ENCODE measurements around the gene LGI1.

The LGI1 gene

DNA sequence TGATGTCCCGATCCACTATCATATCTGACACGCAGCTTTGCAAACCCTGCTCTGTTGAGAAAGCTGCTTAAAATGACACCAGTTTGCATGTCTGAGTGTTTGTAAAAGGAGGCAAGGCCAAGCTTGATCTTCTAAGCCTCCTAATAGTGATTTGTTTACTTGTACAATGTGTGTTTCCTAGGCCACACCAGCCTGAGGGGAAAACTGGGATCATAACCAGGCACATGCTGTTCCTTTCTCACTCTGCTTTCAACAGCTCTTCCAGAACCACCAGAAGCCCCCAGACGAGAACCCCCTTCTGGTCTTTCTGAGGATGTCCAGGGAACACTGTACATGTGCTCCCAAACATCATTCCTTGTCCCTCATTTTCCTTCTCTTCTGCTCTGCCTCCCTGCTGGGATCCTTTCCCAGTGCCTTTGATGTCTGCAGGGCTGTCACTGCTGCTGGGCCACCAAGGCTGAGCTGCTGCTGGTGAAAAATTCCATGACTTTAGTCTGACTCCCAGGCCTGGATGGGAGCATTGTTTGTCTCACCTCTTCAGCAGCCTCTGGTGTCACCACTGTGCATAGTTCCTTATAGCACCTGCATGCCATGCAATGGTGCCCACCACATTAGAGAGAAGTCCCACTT, 4.0 kb upstream of the LGI1 start:
- DNase-seq (ENCODE audit: low read depth) = no peak

DNA sequence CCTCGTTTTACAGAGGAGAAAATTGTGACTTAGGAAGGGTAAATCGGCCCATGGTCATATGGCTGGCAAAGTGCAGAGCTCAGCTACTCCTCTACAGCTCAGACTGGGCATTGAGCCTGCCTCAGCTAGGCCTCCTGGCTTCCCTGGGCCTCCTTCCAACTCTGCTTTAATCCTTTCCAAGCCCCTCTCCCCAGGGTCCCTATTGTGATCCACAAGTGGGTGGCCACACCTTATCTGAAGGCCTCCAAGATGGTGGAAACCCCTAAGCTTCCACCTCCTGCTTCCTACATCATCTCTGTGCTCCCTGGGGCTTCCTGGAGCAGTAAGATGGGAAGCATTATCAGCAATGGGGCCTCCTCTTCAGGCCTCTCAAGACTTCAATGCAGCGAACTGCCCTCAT, 3.0 kb upstream of the LGI1 start:
- no peak for DNase-seq (ENCODE audit: low read depth)
- no peak overlapping the region for H3K4me3 ChIP-seq (ENCODE audit: low read depth, low read length)

More for the DNA sequence above, 4.0 kb upstream of the LGI1 start:
- no peak overlapping the region for H3K4me3 ChIP-seq (ENCODE audit: low read depth, low read length)

- H3K4me3 ChIP-seq (ENCODE audit: low read depth, low read length) = no peak overlapping the region
- no peak for DNase-seq (ENCODE audit: low read depth)
Measured at GRCh38 chr10:93755443-93756116, 2.2 kb upstream of the LGI1 start.

- DNase-seq (ENCODE audit: low read depth) = no peak
- H3K4me3 ChIP-seq (ENCODE audit: low read depth, low read length) = no peak overlapping the region
Measured at GRCh38 chr10:93756118-93756517, 1.6 kb upstream of the LGI1 start.

- DNase-seq (ENCODE audit: low read depth) = no peak
- H3K4me3 ChIP-seq (ENCODE audit: low read depth, low read length) = no peak overlapping the region
Measured at GRCh38 chr10:93757136-93757535, 600 bp upstream of the LGI1 start.

GRCh38 chr10:93758508-93758885, 761 bp downstream of the LGI1 start:
- DNase-seq (ENCODE audit: low read depth) = no peak
- H3K4me3 ChIP-seq (ENCODE audit: low read depth, low read length) = no peak overlapping the region

GRCh38 chr10:93758891-93759410, 1.2 kb downstream of the LGI1 start:
- DNase-seq (ENCODE audit: low read depth) = no peak

GRCh38 chr10:93760490-93760889, 2.8 kb downstream of the LGI1 start:
- H3K4me3 ChIP-seq (ENCODE audit: low read depth, low read length) = no peak overlapping the region
- DNase-seq (ENCODE audit: low read depth) = no peak

More at GRCh38 chr10:93758891-93759410, 1.2 kb downstream of the LGI1 start:
- no peak overlapping the region for H3K4me3 ChIP-seq (ENCODE audit: low read depth, low read length)

DNA sequence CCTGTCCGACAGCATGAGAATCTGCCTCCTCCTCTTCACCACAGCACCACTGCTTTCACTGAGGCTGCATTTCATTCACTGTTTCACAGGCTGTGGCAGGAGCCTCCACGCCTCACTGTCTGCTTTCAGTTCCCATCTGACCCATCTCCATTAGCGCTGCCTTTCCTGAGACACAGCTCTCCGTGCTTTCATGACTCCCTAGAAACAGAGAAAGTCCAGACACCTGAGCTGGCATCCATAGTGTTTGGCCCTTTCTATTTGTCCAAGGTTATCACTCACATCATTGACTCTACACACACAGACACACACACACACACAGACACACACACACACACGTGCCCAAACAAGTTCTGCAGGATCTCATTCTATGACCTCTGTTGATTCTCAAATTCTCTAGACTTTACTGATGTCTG, 5.2 kb downstream of the LGI1 start:
- no peak overlapping the region for H3K4me3 ChIP-seq (ENCODE audit: low read depth, low read length)
- DNase-seq (ENCODE audit: low read depth) = no peak

- no peak overlapping the region for H3K4me3 ChIP-seq (ENCODE audit: low read depth, low read length)
- DNase-seq (ENCODE audit: low read depth) = no peak
Measured at GRCh38 chr10:93766918-93767317, 9.2 kb downstream of the LGI1 start.

- no peak overlapping the region for H3K4me3 ChIP-seq (ENCODE audit: low read depth, low read length)
- DNase-seq (ENCODE audit: low read depth) = no peak
Measured at GRCh38 chr10:93767724-93768399, 10.1 kb downstream of the LGI1 start.

GRCh38 chr10:93768892-93769291, 11.2 kb downstream of the LGI1 start:
- H3K4me3 ChIP-seq (ENCODE audit: low read depth, low read length) = no peak overlapping the region
- no peak for DNase-seq (ENCODE audit: low read depth)

DNA sequence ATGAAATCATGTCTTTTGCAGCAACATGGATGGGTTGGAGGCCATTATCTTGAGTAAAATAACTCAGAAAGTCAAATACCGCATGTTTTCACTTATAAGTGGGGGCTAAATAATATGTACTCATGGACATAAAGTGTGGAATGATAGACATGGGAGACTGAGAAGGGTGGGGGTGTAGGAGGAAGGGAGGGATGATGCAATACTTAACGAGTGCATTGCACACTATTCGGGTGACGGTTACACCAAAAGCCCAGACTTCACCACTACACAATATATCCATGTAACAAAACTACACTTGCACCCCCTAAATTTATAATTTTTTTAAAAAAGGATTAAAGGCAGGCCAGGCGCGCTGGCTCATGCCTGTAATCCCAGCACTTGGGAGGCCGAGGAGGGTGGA, 13.6 kb downstream of the LGI1 start:
- no peak for DNase-seq (ENCODE audit: low read depth)

GRCh38 chr10:93773120-93773519, 15.4 kb downstream of the LGI1 start:
- no peak overlapping the region for H3K4me3 ChIP-seq (ENCODE audit: low read depth, low read length)
- no peak for DNase-seq (ENCODE audit: low read depth)

More for the DNA sequence above, 13.6 kb downstream of the LGI1 start:
- H3K4me3 ChIP-seq (ENCODE audit: low read depth, low read length) = no peak overlapping the region

DNA sequence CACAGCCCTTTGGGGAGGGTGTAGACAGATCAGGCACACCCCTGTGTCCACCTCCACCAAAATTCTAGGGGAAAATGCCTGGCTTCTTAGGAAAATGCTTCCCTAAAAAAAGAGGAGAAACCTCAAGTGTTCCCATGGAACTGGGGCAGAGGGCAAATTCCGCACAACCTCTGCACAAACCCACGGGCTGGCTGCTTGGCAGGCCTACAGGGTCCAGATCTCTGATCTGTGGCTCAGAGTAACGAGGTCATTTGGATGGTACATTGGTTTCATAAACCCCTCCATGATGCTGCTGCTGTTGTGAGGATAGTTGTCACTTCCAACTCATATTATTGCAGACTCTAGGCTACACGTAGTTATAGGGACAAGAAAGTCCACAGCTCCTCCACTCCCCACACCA, 16.0 kb downstream of the LGI1 start:
- no peak overlapping the region for H3K4me3 ChIP-seq (ENCODE audit: low read depth, low read length)
- no peak for DNase-seq (ENCODE audit: low read depth)

- H3K4me3 ChIP-seq (ENCODE audit: low read depth, low read length) = no peak overlapping the region
- DNase-seq (ENCODE audit: low read depth) = no peak
Measured at GRCh38 chr10:93775356-93775755, 17.6 kb downstream of the LGI1 start.

- no peak overlapping the region for H3K4me3 ChIP-seq (ENCODE audit: low read depth, low read length)
- DNase-seq (ENCODE audit: low read depth) = no peak
Measured at GRCh38 chr10:93777092-93777491, 19.4 kb downstream of the LGI1 start.

- H3K4me3 ChIP-seq (ENCODE audit: low read depth, low read length) = no peak overlapping the region
- no peak for DNase-seq (ENCODE audit: low read depth)
Measured at GRCh38 chr10:93784059-93784458, 26.3 kb downstream of the LGI1 start.

DNA sequence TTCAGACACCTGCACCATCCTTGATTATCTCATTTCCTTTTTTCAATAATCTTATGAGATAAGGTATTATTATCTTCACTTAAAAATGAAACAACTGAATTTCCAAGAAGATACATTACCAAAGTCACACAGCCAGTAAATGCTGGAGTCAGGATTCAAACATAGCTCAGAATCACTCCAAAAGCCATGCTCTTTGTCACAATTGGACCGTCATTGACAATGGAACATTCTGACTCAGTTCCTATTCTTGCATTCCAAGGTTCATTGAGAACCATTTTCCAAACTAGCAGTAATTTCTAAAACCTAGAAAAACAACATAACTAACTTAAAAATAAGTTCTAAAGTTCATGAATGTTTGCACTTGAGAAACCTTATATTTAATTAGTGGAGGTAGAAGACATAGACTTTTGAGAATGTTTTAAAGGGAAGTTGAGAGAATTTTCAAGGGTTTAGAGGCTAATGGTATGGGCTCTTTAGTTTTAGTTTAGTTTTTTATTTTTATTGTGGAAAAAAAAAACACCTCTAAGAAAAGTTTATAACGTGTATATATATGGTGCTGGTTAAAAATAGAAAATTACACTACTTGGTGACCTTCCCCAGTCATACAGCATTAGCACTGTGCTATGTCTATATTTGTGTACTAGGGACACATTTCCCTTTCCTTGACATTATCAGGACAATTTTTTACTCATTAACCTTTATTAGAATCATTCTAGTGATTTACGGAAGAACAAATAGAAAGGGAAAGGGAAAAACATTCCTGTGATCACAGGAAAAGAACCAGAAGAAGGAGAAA, 30.9 kb downstream of the LGI1 start:
- no peak overlapping the region for H3K4me3 ChIP-seq (ENCODE audit: low read depth, low read length)
- no peak for DNase-seq (ENCODE audit: low read depth)

GRCh38 chr10:93790439-93790838, 32.7 kb downstream of the LGI1 start:
- no peak overlapping the region for H3K4me3 ChIP-seq (ENCODE audit: low read depth, low read length)
- no peak for DNase-seq (ENCODE audit: low read depth)
